ENCODE measurements around the gene MED9.
"Not testable (repeated sequence)": the region's sequence is repeated elsewhere in the genome, so short reads cannot be mapped to it uniquely, and the experiment has no call there.

Gene MED9

DNA sequence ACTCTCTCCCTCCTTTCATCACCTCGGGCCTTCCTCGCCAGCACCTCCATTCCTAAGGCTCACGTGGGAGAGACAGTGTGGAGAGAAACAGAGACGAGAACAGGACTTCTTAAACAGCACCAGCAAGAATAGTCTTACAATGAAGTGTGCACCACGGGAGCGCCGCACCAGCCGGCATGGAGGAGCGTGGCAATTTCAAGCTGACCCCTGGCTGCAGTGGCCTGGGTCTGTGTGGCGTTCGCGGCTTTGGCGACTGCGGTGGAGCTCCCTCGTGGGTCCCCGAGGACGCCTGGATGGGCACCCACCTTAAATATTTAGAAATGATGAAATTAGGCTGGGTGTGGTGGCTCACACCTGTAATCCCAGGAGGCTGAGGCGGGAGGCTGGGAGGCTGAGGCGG is 20.5 kb upstream of the MED9 start:
- no peak for DNase-seq

- DNase-seq = no peak
Observed at GRCh38 chr17:17457680-17458079, 19.1 kb upstream of the MED9 start.

DNA sequence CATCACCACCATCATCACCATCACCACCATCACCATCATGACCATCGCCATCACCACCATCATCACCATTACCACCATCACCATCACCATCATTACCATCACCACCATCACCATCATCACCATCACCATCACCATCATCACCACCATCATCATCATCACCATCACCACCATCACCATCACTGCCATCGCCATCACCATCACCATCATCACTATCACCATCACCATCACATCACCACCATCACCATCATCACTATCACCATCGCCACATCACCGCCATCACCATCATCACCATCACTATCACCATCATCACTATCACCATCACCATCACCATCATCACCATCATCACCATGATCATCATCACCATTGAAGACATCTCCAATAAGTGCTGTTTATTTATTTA is 16.8 kb upstream of the MED9 start:
- no peak for DNase-seq

DNA sequence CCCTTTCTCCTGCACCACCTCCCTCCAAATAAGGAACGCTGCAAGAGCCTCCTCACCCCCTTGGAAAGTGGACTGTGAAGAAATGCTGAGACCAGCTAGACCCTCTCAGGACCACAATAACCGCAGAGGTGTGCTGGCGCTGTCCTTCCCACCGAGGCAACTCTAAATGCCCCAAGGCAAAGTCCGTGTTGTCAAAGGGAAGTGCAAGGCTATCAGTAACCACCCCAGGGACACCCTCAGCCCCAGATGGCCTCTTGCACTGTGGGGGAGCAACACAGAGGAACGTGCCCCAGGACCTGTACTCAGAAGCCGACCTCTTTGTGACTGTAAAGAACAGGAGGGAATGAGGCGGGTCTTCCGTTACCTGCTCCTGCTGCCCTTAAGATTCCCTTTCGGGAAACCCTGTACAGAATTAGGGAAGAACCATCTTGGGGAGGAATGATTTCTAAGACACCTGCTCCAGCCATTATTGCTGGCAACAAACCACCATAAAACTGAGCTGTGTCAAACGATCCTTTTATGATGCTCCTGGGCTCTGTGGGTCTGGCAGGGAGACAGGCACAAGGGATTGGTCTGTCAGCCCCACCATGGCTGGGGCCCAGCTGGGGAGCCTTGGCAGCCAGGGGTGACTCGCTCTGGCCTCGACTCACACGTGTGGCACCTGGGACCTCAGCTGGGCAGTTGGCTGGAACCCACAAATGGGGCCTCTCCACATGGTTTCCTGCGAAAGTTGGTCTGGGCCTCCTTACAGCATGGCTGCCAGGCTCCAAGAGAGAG is 14.6 kb upstream of the MED9 start:
- DNase-seq = no peak

DNA sequence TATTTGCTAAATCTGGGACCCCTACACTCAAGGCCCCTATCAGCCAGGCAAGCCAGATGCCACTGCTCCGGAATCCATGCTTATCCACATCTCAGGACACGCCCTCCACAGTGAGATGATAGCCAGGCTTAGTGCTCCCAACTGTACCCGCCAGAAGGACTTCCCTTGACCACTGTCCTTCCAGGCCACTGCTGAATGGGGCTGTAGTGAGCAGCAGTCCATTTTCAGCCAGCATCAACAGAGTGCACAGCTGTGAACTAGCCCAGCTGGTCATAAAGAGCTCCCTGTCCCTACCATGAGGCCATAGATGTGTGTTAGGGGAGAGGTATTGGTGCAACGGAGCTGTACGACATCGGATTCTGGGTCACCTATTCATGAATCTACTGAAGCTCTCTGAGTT is 13.0 kb upstream of the MED9 start:
- DNase-seq = no peak

GRCh38 chr17:17465878-17466277 is 10.9 kb upstream of the MED9 start:
- not testable (repeated sequence) for DNase-seq

GRCh38 chr17:17466511-17466910 is 10.3 kb upstream of the MED9 start:
- no peak for DNase-seq

DNA sequence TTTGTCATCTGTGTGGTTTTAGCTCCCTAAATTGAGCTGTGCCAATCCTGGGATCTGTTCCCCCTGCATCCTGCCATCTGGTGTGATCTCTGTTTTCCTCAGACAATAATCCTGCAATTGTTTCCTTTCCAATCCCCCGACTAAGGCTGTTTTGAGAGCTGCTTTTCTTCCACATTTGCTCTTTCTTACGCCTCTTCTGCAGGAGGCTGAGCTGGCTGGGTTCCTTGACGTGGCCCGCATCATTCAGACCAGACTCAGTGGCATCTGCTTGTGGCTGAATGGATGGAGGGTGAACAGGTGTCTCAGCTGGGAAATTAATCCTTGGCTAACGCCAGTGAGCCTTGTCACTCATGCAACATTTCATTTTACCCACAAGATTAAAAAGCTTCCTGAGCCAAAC is 9.8 kb upstream of the MED9 start:
- no peak for DNase-seq

DNA sequence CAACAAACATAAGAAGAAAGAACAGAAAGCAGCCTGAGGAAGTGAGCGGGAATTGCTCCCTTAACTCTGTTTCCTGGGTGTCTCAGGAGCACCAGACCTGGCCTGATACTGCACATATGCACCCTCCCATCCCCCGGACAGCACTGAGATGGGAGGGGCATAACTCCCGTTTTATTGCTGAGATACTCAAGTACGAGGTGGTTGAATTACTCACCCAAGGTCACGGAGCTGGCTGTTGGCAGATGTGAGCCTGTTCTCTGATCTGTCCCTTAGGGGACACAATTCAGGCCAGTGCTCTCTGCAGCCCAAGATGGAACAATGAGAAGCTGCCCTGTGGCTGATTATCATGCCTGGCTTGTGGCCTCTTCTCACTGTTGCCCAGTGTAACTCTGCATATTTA is 9.1 kb upstream of the MED9 start:
- no peak for DNase-seq

DNA sequence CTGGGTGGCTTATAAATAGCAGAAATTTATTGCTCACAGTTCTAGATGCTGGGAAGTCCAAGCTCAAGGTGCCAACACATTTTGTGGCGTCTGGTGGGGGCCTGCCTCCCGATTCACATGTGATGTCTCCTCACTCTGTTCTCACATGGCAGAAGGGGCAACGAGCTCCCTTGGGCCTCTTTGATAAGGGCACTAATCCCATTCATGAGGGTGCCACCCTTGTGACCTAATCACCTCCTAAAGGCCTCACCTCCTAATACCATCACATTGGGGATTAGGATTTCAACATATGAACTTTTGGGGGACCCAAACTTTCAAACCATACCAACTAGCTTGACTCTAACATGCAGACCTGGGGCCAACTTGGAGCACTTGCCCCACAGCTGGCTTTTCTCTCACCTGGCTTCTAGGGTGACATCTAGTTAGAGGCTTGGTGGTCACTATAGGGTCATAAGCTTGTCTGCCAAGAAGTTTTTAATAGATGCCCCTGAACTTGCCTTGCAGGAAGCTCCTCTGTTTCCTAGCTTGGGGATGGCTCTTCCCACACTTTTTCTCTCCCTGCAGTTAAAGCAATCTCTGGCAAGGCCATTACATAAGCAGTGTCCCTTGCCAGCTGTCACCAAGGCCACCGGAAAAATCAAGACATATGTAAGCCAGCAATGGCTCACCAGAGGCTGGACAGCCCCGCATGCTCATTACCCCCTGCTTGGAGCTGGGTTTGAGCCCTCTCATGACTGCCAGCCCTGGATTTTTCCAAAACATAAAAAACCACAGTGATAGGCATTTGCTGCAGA is 8.4 kb upstream of the MED9 start:
- DNase-seq = no peak

- DNase-seq = no peak
Observed at GRCh38 chr17:17469358-17469757, 7.4 kb upstream of the MED9 start.

DNA sequence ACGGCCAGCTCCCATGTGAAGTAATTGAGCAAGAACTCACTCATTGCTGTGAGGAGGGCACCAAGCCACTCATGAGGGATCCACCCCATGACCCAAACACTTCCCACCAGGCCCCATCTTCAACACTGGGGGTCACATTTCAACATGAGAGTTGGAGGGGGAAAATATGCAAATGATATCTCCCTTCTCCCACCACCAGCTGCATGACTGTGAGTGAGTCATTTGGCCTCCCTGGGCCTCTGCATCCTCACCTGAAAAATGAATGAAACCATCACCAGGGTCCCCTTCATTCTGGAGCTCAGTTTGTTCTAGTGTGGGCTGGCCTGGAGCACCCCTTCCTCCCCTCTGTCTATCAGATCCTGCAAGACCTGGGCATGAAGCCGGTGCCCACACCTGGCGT is 6.8 kb upstream of the MED9 start:
- no peak for DNase-seq

DNA sequence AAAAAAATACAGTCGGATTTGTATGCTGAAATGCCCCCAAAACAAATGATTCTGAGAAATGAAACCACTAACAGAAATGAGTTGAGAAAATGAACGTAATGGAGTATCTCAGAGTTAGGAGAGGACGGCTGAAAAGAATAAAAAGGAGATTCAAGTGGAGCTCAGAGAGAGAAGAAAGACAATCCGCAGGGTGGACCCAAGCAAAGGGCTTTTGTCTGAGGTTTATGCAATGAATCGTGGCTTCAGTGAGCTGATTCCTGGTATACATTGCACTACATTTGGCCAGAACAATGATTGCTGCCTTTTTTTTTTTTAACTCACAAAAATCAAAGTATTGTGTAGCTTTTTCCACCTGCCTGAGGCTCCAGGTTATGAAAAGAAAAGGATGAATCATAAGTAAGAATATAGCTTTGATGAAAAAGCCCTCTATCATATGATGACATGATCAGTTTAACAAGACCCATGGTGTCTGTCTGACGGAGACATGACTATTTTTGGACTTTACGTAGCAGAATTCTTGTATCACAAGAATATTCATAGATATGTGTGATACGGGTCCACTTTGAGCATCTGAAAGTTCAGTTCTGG is 4.4 kb upstream of the MED9 start:
- no peak for DNase-seq

DNA sequence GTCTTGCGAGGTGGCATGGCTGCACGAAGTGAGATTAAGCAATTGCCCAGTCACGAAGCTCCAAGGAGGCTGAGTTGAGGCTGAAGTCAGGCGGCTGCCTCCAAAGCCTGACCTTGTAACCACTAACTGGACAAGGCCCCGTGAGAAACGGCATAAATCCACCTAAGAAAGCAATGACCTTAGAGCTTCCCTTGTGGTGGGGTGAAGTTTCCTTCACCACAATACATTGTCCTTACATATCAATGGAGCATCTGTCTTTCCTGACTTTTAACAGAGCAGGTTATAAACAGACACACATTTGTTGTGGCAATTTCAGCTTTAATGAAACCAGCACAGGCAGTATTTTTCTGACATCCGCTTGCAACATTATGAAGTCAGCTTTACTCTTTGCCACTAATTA is 2.5 kb upstream of the MED9 start:
- DNase-seq = no peak

DNA sequence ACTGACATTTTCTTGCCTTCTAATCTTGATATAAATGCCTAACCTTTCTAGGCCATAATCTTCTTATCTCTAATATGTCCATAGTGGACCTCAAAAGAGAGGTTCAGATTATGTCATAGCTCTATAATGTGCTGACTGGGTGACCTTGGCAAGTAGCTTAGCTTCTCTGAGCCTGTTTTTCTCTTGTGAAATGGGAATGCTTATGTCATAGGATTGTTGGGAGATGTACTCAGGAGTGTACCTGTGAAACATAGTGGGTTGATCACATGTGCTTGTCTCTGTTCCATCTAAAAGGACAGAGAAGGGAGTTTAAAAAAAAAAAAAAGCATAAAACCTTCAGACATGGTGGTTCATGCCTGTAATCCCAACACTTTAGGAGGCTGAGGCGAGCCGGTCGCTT is 2.4 kb downstream of the MED9 start:
- DNase-seq = no peak

- no peak for DNase-seq
Observed at GRCh38 chr17:17480593-17481148, 3.9 kb downstream of the MED9 start.

DNA sequence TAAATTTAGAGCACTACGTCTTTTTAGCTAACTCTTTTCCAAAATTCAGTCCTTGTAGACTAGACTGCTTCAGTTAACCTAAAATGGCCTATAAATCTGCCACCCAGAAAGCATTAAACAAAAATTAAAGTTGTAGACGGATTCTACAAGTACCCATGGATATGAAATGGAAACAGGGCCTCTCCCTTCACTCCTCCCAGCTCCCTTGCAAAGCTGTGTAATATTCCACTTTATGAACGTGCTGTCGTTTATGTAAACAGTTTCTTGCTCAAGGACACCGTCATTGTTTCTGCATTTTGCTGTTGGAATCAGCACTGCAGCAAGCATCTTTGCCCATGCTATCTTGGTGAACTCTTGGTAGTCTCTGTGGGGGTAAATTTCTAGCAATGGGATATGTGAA is 5.1 kb downstream of the MED9 start:
- DNase-seq = no peak

DNA sequence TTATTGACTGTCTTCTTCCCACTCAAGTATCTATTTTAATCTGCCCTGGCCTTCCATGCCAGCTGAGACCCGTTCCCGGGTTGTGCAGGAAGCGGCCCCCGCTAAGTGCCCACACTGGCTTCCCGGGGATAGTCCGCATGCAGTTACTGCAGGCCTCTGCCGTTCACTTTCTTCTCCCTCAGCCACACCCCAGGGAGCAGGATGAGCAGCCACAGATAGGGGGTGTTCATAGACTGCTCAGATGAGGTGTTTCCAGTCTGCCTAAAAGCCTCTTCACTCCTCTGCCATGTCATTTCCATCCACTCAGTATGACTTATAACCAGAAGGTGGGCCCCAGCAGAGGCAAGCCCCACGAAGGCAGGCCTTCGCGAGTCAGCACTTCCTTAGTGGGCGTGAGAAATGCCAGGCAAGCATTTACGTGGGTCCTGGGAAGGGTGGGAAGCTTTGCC is 7.7 kb downstream of the MED9 start:
- no peak for DNase-seq

DNA sequence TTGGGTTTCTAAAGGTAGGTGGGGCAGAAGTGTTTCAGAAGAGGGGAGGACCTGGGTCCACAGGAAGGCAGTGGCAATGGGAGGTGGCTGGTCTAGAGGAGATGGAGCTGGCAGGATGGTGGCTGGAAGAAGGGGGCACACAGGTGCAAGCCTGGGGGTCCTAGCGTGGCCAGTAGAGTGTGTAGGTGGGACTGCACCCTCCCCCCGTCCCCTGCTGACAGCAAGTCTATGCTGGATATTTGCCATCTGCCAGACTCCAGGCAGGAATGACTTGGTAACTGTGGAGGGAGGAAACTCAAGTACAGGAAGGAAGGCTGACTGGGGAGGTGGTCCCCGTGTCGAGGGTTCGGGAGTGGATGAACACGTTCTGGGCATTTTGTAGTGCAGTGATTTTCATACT is 8.6 kb downstream of the MED9 start:
- DNase-seq = no peak

DNA sequence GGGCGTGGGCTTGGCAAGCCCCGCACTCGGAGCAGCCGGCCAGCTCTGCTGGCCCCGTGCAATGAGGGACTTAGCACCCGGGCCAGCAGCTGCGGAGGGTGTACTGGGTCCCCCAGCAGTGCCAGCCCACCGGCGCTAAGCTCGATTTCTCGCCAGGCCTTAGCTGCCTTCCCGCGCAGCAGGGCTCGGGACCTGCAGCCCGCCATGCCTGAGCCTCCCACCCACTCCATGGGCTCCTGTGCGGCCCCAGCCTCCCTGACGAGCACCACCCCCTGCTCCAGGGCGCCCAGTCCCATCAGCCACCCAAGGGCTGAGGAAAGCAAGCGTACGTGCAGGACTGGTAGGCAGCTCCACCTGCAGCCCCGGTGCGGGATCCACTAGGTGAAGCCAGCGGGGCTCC is 9.6 kb downstream of the MED9 start:
- DNase-seq = not testable (repeated sequence)

DNA sequence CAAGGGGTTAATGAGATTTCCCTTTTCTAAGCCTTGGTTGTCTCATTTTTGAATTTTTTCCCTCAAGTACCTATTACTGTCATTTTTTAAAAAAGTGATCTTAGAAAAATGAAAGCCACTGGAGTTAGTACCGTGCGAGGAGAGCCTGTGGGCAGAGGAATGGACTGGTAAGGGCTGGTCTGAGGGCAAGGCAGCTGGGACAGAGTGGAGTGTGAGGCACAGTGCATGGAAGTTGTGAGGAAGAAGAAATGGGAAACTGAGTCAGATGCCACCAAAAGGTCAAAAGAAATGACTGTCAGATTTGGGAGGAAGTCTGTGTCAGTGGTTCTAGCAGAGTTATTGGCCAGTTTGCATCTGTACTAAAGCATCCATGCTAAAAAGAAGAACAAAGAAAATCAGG is 11.2 kb downstream of the MED9 start:
- no peak for DNase-seq

DNA sequence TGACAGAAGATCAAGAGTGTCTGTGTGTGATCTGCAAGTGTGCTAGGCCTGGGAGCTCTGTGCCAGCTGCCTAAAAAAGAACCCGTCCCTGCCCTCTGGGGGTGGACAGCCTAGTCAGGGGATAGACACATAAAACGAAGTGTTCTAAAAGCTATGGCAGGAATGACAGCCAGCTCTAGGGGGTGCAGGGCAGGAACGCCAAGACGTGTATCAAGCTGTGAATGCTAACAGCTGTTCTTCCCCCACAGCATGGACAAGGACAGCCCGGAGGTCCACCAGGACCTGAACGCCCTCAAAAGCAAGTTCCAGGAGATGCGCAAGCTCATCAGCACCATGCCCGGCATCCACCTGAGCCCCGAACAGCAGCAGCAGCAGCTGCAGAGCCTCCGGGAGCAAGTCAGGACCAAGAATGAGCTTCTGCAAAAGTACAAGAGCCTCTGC is 14.3 kb downstream of the MED9 start:
- DNase-seq = no peak

GRCh38 chr17:17491546-17491988 is 14.8 kb downstream of the MED9 start:
- DNase-seq = no peak

DNA sequence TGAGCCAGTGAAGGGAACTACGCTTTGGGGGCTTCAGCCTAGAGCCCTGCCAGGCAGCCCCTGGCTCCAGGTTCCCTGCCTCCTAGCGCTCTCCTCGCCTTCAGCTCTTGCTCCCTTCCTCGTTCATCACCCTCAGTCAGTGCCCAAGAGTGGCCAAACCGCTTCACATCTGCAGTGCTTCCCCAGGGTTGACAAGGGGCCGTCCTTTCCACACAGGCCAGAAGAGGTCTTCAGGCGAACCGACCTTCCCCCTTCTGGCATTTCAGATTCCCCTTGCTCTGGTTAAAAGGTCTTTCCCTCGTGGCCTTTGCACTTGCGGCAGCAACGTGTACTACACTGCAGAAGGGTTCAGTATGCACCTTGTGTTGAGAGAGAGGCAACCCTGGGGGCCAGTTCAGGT is 15.3 kb downstream of the MED9 start:
- no peak for DNase-seq
